Panc1 (cell line): Measurements from ENCODE around the gene AKT1S1. TPM values are rescaled to one million over a fixed set of nuclear protein-coding genes. Genes with fewer than 3 reads are reported as not detected.

Source experiments
- ATAC-seq: fragments of 200-7000 bp; cut with Tn5 transposase; 2 replicates; pipeline ENCODE4 v1.9.1; 2020; ENCODE audit warnings: mild to moderate bottlenecking, moderate library complexity
- BruUV-seq: library from RNA; stranded (reverse); fragments of 400-500 nt; replicated peaks from 2 replicates; lab custom pipeline; 2021; lab: Mats Ljungman, UMichigan
- CTCF ChIA-PET: fragments of 300-600 bp; sonication (Branson Sonifier 250); formaldehyde crosslinking; loops from one replicate; lab custom pipeline; 2022; ENCODE audit warnings: antibody characterized with exemption; lab: Charles Lee
- POLR2A ChIA-PET: fragments of 300-600 bp; sonication (Branson Sonifier 250); formaldehyde crosslinking; loops from one replicate; lab custom pipeline; 2022; ENCODE audit warnings: antibody characterized with exemption; lab: Charles Lee
- DNase-seq: peaks from one replicate; pipeline ENCODE4 v3.0.0-alpha.2; 2010; ENCODE audit warnings: low read depth, low spot score
- H3K27ac ChIP-seq: 2 replicates; pipeline ENCODE4 v1.5.1; 2011; ENCODE audit warnings: mild to moderate bottlenecking, low read length, inconsistent platforms
- H3K27me3 ChIP-seq: fragments of 200-500 bp; sonication (Bioruptor generic); 2 replicates; pipeline ENCODE4 v1.6.0; 2014; ENCODE audit warnings: low read length, inconsistent platforms; ENCODE audit not compliant: control insufficient read depth, insufficient read depth
- H3K36me3 ChIP-seq: fragments of 200-500 bp; sonication (Bioruptor generic); 2 replicates; pipeline ENCODE4 v1.5.1; 2014; ENCODE audit warnings: inconsistent platforms, mild to moderate bottlenecking, low read length, moderate library complexity; ENCODE audit not compliant: control insufficient read depth, insufficient read depth
- H3K4me1 ChIP-seq: 2 replicates; pipeline ENCODE4 v1.5.1; 2011; ENCODE audit warnings: inconsistent platforms, mild to moderate bottlenecking, low read length, moderate library complexity; ENCODE audit not compliant: control insufficient read depth, insufficient read depth
- H3K4me3 ChIP-seq, 2 experiments: 2 replicates each; pipeline ENCODE4 v1.5.1; 2011 to 2012; ENCODE audit warnings: low read depth in 2 of 2, low read length in 2 of 2, mild to moderate bottlenecking in 2 of 2, inconsistent platforms in 1 of 2, moderate library complexity in 1 of 2
- H3K9me3 ChIP-seq: fragments of 200-500 bp; sonication (Bioruptor generic); 2 replicates; pipeline ENCODE4 v1.5.1; 2014; ENCODE audit warnings: low read depth, mild to moderate bottlenecking, inconsistent platforms, low read length, moderate library complexity; ENCODE audit not compliant: control insufficient read depth, insufficient read depth
- POLR2AphosphoS5 ChIP-seq: IDR thresholded peaks from 2 replicates; pipeline ENCODE4 v1.6.1; 2012; ENCODE audit warnings: mild to moderate bottlenecking, low read depth, low read length, moderate library complexity
- SIN3A ChIP-seq: IDR thresholded peaks from 2 replicates; pipeline ENCODE4 v1.6.1; 2012; ENCODE audit warnings: low read depth, mild to moderate bottlenecking, low read length, moderate library complexity, borderline replicate concordance; ENCODE audit not compliant: insufficient read depth
- TCF7L2 ChIP-seq: IDR thresholded peaks from 2 replicates; pipeline ENCODE4 v1.6.1; 2011; ENCODE audit warnings: mild to moderate bottlenecking, low read depth, low read length, inconsistent platforms
- in situ Hi-C: cut with HindIII; loops from 2 replicates; pipeline ENCODE4 v1.10.0; 2016; ENCODE audit warnings: low sequenced_read_pairs, low pct_unique_long_range_greater_than_20kb
- intact Hi-C: fragments of 100-400 bp; cut with micrococcal nuclease; formaldehyde crosslinking; loops from one replicate; pipeline ENCODE4 v1.10.0; 2022; ENCODE audit not compliant: unreplicated experiment
- total RNA-seq: library from RNA; stranded (reverse); gene quantifications from one replicate; pipeline ENCODE4 v1.2.1, GENCODE V29; 2021; ENCODE audit not compliant: unreplicated experiment
- TF ChIP-seq, protein P1 (sequence below), 2 experiments: IDR thresholded peaks; 2 replicates each; pipeline ENCODE4 v1.6.1; 2011 to 2012; ENCODE audit warnings: low read depth in 2 of 2, control low read depth in 1 of 2, low read length in 1 of 2, mild to moderate bottlenecking in 1 of 2, moderate library complexity in 1 of 2; ENCODE audit not compliant: insufficient read depth in 1 of 2
- TF ChIP-seq, protein P2 (sequence below): fragments of 450-650 bp; IDR thresholded peaks from 2 replicates; pipeline ENCODE4 v1.5.1; 2017; ENCODE audit warnings: mild to moderate bottlenecking

AKT1S1 gene
- total RNA-seq, 1 experiment from 2014 or later = 92.8 TPM

DNA sequence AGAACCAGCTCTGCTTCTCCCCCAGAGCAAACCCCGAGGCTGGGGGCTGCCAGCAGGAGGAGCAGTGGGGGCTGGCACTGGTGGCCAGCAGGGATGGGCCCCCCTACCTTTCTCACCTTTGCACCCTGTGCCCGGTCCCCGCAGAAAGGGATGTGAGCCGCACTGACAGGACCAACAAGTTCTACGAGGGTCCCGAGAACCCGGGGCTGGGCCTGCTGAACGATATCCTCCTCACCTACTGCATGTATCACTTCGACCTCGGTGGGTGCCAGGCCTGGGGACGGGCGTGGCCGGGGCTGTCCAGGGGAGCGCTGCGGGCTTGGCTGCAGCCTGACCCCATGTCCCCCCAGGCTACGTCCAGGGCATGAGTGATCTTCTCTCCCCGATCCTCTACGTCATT is 7.0 kb upstream of the AKT1S1 start:
- ATAC-seq = no peak
- no peak for TF ChIP-seq SIN3A
- TF ChIP-seq, protein P1, sequence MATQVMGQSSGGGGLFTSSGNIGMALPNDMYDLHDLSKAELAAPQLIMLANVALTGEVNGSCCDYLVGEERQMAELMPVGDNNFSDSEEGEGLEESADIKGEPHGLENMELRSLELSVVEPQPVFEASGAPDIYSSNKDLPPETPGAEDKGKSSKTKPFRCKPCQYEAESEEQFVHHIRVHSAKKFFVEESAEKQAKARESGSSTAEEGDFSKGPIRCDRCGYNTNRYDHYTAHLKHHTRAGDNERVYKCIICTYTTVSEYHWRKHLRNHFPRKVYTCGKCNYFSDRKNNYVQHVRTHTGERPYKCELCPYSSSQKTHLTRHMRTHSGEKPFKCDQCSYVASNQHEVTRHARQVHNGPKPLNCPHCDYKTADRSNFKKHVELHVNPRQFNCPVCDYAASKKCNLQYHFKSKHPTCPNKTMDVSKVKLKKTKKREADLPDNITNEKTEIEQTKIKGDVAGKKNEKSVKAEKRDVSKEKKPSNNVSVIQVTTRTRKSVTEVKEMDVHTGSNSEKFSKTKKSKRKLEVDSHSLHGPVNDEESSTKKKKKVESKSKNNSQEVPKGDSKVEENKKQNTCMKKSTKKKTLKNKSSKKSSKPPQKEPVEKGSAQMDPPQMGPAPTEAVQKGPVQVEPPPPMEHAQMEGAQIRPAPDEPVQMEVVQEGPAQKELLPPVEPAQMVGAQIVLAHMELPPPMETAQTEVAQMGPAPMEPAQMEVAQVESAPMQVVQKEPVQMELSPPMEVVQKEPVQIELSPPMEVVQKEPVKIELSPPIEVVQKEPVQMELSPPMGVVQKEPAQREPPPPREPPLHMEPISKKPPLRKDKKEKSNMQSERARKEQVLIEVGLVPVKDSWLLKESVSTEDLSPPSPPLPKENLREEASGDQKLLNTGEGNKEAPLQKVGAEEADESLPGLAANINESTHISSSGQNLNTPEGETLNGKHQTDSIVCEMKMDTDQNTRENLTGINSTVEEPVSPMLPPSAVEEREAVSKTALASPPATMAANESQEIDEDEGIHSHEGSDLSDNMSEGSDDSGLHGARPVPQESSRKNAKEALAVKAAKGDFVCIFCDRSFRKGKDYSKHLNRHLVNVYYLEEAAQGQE (IDR thresholded peaks at IDR 0.05; ENCODE audit: insufficient read depth in 1 of 2, low read depth in 2 of 2, low read length in 1 of 2) = no peak
- TF ChIP-seq POLR2AphosphoS5 = no peak
- TF ChIP-seq, protein P2, sequence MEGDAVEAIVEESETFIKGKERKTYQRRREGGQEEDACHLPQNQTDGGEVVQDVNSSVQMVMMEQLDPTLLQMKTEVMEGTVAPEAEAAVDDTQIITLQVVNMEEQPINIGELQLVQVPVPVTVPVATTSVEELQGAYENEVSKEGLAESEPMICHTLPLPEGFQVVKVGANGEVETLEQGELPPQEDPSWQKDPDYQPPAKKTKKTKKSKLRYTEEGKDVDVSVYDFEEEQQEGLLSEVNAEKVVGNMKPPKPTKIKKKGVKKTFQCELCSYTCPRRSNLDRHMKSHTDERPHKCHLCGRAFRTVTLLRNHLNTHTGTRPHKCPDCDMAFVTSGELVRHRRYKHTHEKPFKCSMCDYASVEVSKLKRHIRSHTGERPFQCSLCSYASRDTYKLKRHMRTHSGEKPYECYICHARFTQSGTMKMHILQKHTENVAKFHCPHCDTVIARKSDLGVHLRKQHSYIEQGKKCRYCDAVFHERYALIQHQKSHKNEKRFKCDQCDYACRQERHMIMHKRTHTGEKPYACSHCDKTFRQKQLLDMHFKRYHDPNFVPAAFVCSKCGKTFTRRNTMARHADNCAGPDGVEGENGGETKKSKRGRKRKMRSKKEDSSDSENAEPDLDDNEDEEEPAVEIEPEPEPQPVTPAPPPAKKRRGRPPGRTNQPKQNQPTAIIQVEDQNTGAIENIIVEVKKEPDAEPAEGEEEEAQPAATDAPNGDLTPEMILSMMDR = no peak
- TF ChIP-seq TCF7L2 = no peak
- Histone ChIP-seq H3K36me3 (no peaks in the 10 kb centered on the region), H3K4me1 (no peaks in the 10 kb centered on the region; the same call in 1 of the 2 replicates), H3K27ac (no peak overlapping the region), H3K4me3 (no peak overlapping the region), H3K9me3 (no peaks in the 10 kb centered on the region), H3K27me3 (no peaks in the 10 kb centered on the region)
- ChIA-PET CTCF (no interaction called here), POLR2A (no interaction called here)
- in situ Hi-C loops (no loop called here), intact Hi-C loops (no loop called here)
- BruUV-seq = no TSS peak
- no peak for DNase-seq

DNA sequence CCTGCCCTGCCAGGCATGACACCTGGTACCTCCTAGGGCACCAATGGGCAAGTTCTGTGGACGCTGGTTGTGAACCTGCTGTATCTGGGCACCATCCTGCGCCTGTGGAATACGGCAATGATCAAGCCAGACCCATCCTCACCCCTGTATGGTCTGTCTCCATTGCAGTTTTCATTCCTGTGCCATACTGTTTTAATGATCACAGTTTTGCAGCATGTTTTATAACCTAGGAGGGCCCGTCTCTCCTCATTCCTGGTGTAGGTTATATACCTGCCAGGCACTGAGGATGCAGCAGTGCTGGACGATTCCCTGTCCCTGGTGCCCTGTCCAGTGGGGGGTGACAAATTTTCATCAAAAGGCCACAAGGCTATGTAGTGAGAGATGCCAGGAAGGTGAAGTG is 5.9 kb upstream of the AKT1S1 start:
- Histone ChIP-seq H3K27me3 (no peaks in the 10 kb centered on the region), H3K4me1 (peaks cover 4% of the 10 kb centered on the region), H3K36me3 (no peaks in the 10 kb centered on the region), H3K27ac (no peak overlapping the region), H3K4me3 (no peak overlapping the region), H3K9me3 (no peaks in the 10 kb centered on the region)
- ChIA-PET POLR2A (no interaction called here), CTCF (no interaction called here)
- ATAC-seq = no peak
- DNase-seq = no peak
- intact Hi-C loops (no loop called here), in situ Hi-C loops (no loop called here)
- BruUV-seq = no TSS peak
- TF ChIP-seq POLR2AphosphoS5 (no peak), SIN3A (no peak), TCF7L2 (no peak)
- TF ChIP-seq, protein P1 (IDR thresholded peaks at IDR 0.05; ENCODE audit: insufficient read depth in 1 of 2, low read depth in 2 of 2, low read length in 1 of 2) = no peak
- TF ChIP-seq, protein P2 = no peak
